Activated effector memory CD4-positive, alpha-beta T cell treated with Interleukin-2 at 50 U/mL for 16 hours (primary cell): Measurements from ENCODE around the gene GRM7.

Experiments
- DNase-seq: peaks from one replicate; pipeline ENCODE4 v3.0.0-alpha.2; 2020

The GRM7 gene

DNA sequence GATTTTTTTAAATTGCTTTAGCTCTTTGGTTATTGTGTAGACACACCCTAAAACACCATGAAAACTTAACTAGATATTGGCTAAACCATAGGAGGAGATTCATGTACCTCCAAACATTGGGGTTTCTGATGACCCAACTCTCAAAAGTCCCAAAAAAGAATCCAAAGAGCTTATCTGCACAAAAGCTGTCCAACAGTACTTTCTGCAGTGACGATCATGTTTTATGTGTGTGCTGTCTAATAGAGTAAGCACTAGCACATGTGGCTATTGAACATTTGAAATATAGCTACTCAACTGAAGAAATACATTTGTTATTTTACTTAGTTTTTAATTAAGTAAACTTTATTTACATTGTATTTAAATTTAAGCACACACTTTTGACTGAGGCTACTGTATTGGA, 822.5 kb downstream of the GRM7 start:
- no peak for DNase-seq

DNA sequence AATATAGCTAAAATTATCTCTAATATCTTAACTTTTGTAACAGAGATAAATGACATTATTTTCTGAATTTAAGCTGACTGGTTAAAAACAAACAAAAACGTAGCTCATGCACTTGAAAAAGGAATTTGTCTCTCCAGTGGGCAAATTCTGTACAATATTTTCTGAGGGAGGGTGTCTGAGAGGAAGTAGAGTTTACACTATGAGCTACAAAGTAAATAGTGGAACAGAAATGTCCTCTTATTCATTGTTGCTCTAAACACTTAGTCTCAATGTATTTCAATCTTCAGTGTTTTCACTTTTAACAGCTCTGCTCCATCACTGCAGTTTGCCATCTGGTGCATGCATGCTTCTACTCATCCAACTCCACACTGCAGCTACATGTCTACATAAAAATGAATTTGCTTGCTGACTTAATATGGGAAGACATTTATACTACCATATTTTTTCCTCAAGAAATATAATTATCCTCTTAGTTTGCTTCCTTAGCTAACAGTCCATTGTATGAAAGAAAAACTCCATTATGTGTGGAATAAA, 823.3 kb downstream of the GRM7 start:
- no peak for DNase-seq

DNA sequence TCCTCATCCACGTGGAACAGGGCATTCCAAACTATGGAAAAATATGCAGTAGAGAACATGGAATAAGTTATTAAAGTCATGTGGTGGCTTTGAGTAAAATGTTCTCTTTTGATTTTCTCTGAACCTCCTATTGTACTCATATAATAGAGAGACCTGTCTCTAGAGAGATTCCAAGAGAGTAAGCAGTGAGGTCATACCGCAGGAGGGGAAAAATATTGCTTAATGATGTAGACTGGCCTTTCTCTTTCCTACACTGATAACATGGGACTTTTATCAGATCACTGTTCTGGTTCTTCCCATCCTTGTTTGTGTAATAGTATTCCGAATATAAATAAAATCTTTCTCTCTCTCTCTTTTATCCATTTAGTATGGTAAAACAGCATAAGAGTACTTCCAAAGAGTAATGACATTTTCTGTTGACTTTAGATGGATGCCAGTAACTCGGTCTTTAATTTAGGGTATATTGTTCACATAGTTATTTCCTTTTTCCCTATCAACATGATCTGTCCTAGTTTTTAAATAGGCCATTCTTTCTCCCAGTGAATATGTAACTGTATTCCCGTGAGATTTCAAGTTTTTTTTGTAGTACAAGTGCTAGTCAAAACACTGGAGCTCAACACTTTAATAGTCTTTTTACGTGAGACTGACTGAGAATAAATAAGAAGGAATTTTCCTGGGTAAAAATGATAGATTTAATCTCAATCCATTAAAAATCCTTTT, 826.7 kb downstream of the GRM7 start:
- no peak for DNase-seq

GRCh38 chr3:7692866-7693265, 832.0 kb downstream of the GRM7 start:
- no peak for DNase-seq

GRCh38 chr3:7693976-7694375, 833.1 kb downstream of the GRM7 start:
- no peak for DNase-seq

DNA sequence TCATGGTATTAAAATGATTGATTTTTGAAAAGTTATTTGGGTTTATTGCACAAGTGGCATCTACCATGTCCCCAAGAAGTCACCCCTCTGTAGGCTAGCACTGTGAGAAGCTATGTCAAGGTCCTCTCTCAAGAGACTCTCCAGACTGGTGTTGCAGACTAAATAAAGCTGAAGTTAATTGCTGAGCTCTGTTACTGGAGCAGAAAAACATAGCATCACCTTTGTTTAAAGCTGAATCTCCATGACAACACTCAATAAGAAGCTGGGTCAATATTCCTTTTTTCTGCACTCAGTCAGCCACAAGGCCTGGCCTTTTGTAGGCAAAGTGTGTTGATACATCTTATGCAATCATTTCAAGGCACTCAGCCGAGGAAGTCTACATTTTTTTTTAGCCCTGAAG, 834.1 kb downstream of the GRM7 start:
- no peak for DNase-seq

DNA sequence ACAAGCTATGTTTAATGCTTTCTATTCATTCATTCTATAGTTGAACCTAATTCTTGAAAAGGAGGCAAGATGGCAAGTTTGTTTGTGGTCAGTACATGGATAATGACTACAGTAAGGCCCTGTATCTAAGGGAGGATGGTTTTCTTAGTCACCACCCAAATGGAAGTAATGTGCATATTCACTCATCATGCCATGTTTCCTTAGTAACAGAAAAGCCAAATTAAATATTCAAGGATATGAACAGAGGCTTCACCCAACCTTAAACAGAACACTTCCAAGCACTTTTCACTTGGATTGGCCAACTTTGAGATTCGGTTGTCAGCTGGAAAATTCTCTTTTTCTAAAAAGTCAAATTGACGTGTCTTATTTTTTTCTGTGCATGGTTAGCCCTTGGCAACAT, 835.4 kb downstream of the GRM7 start:
- no peak for DNase-seq

DNA sequence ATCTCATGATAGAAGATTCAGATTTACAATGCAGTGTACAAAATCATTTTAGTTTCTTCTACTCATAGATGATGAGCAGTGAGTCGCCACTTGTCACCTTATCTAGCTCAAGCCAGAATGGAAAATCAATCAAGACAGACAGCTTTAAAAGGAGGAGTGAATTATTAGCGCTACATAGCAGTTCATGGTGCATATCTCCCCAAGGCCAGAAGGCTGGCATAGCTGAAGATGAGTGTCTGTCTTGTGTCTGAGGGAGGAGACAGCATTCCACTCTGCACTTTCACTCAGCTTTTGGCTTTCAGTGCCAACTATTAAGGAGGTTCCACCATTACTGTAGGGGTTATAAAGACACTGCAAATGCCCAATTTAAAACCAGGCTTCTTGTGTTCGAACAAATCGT, 836.6 kb downstream of the GRM7 start:
- DNase-seq: no peak

GRCh38 chr3:7700539-7700938, 839.6 kb downstream of the GRM7 start:
- no peak for DNase-seq

- no peak for DNase-seq
Measured at GRCh38 chr3:7700977-7701376, 840.1 kb downstream of the GRM7 start.

DNA sequence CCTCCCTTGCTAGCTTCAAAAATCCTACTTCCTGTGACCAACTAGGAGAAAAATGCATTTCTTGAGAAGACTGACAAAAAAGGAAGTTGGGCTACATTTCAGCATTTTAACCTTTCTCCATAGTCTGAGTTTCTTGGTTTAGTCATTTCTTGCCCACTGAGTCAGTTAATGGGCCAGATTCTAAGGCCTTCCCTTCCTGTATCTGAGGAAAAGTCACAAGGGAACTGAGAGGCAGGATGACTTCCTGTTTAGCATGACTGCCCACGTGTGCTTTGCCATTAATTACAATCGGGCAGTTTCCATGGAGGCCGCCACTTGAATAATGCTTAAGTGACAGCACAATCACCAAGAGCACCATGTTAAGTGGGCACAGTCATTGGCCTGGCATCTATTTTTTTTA, 846.3 kb downstream of the GRM7 start:
- no peak for DNase-seq

DNA sequence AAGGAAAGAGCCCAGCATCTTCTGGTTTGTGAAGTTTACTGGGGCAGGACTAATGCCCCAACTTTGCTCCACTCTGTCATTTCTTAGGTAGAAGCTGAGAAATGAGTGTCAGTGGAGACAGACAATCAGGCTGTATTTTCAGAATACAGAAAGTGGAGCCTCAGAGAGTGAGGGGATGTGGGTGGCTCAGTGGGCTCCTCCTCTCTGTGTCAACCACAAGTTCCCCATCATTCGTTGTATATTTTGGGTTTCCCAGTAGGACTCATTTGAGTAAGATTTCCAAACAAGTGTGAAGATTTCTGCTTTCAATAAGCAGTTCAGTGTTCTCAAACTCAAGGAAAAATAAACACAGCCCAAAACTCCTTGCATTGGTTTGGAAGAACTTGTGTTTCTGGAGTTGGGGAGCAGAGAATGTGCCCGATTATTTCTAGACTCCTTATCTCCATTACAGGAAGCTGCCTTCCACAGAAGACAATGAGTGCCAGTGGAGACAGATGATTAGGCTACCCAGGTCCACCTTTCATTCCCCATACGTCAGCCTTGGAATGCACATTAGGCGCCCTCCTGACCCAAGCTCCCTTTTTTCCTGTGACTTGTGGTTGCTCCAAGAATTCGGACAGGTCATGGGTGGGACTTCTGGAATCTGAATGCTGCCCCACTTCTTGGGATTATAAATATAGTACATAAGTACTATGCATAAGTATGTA, 848.6 kb downstream of the GRM7 start:
- no peak for DNase-seq

DNA sequence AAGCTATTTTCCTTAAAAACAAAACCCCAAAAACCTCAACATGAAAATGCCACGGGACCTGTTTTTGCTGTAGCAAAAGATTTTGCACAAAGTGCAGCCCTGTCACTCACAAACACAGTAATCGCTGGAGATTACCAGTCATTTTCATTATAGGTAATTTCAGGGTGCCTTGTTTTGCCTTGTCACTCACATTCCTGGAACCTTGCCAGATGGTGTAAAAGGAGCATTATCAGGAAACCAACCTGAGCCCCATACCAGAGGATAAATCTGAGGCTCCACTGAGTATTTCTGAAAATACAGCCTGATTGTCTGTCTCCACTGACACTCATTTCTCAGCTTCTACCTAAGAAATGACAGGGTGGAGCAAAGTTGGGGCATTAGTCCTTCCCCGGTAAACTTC, 849.4 kb downstream of the GRM7 start:
- no peak for DNase-seq

- DNase-seq: no peak
Measured at GRCh38 chr3:7713724-7714123, 852.8 kb downstream of the GRM7 start.

DNA sequence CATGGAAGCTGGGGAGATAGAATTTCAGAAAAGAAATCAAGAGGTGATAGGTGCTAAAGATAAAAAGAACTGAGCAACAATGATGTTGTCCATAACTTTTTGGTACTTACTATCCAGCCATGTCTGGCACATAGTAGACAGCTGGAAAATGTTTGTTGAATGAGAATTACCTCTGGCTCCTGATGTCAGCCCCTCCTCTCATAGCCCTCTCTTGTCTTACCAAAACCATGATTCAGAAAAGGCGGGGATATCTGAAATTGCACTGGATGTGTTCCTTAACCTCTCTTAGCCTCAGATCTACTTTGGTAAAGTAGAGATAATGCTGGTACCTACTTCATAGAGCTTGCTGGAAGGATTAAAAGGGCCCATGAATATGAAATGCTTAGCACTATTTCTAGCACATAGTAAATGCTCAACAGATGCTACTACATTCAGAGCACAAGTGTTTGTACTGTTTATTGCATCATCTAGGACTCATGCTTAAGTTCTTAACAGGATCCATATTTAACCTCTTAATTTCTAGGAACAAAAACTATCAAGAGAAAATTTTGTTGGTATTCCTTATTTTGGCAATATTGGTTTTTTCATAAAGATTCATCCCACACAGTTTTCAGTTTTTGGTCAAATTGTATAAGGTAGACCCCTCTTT, 859.9 kb downstream of the GRM7 start:
- no peak for DNase-seq

GRCh38 chr3:7721869-7722268, 861.0 kb downstream of the GRM7 start:
- no peak for DNase-seq

GRCh38 chr3:7728566-7729519, 867.9 kb downstream of the GRM7 start:
- no peak for DNase-seq

DNA sequence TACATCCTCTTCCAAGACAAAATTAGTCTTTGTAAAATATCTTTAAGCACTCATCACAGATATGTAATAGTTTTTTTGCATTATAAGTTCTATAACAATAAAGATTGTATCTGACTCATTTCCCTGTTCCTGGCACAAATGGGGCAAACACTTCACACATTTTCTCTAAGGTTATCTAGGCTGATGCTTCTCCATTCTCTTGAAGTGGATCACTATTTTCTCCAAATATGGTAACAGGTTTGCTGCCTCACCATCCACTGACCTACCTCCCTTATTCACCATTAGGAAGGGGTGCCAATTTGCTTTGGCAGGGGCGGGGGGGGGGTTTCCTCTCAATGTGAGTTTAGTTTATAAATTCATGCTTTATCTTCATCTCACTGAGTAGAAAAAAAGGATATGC, 873.0 kb downstream of the GRM7 start:
- DNase-seq: no peak

GRCh38 chr3:7734456-7734855, 873.5 kb downstream of the GRM7 start:
- no peak for DNase-seq

DNA sequence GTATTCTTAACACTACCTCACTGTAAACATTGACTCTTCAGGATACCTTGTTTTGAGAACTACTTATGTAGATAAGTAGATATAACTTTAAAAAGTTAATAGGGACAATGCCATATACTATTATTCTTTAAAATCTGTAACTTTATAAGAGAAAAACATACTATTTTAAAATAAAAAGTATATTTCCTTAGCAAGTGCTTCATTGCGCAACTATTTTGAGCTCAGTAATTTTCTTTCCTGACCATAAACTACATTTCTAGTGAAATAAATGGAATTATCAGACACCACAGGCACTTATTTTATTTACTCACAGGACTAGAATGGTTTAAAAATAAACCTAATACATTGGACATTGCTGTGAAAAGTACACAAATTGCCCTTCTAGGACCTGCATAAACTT, 876.3 kb downstream of the GRM7 start:
- no peak for DNase-seq

- no peak for DNase-seq
Measured at GRCh38 chr3:7739754-7740153, 878.8 kb downstream of the GRM7 start.

DNA sequence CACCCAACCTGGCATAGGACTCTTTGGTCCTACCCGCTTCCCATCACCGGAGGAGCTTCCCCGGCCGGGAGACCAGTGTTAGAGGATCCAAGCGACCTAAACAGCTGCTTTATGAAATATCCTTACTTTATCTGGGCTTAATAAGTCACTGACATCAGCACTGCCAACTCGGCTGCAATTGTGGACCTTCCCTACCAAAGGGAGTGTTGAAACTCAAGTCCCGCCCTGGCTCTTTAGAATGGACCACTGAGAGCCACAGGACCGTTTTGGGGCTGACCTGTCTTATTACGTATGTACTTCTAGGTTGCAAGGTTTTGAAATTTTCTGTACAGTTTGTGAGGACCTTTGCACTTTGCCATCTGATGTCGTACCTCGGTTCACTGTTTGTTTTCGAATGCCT, 879.5 kb downstream of the GRM7 start:
- DNase-seq: no peak

- no peak for DNase-seq
Measured at GRCh38 chr3:7744850-7745249, 883.9 kb downstream of the GRM7 start.
